H1 (cell line): ENCODE results near the gene PTGIS. TPM values are rescaled to one million over a fixed set of nuclear protein-coding genes. Genes with fewer than 3 reads are reported as not detected.

Experiments used
- CTCF ChIA-PET: fragments of 300-600 bp; sonication (Branson Sonifier 250); formaldehyde crosslinking; loops from one replicate; lab custom pipeline; 2021; ENCODE audit not compliant: partially characterized antibody; lab: Charles Lee
- POLR2A ChIA-PET: fragments of 300-600 bp; sonication (Branson Sonifier 250); formaldehyde crosslinking; loops from one replicate; lab custom pipeline; 2021; ENCODE audit warnings: inconsistent platforms; ENCODE audit not compliant: partially characterized antibody; lab: Charles Lee
- DNase-seq, 2 experiments: peaks; one replicate each; pipeline versions ENCODE4 v3.0.0 to v3.0.0-alpha.2; 2010 to 2022; ENCODE audit warnings: low spot score in 2 of 2, low read depth in 1 of 2, mixed read lengths in 1 of 2
- FAIRE-seq: peaks from 2 replicates; lab custom pipeline; 2011; peaks lifted over from hg19 to GRCh38; lab: Jason Lieb, UNC
- H2AFZ ChIP-seq: 2 replicates; pipeline ENCODE4 v1.8.1; 2012; ENCODE audit warnings: low read length, inconsistent platforms
- H2AK5ac ChIP-seq: 2 replicates; pipeline ENCODE4 v1.6.1; 2013; ENCODE audit warnings: low read depth, low read length
- H2BK120ac ChIP-seq: replicated peaks from 2 replicates; pipeline ENCODE3; 2013; ENCODE audit warnings: low read depth, low read length, inconsistent platforms
- H2BK12ac ChIP-seq: 2 replicates; pipeline ENCODE4 v1.6.1; 2013; ENCODE audit warnings: low read depth, low read length
- H2BK15ac ChIP-seq: 2 replicates; pipeline ENCODE4 v1.6.1; 2013; ENCODE audit warnings: low read length
- H2BK20ac ChIP-seq: 2 replicates; pipeline ENCODE4 v1.6.1; 2013; ENCODE audit warnings: low read length
- H2BK5ac ChIP-seq: 2 replicates; pipeline ENCODE4 v1.6.1; 2013; ENCODE audit warnings: low read depth, low read length
- H3K14ac ChIP-seq: 2 replicates; pipeline ENCODE4 v1.6.1; 2013; ENCODE audit warnings: inconsistent platforms; ENCODE audit not compliant: insufficient read length
- H3K18ac ChIP-seq: 2 replicates; pipeline ENCODE4 v1.6.1; 2013; ENCODE audit warnings: low read length; ENCODE audit errors: extremely low read depth
- H3K23ac ChIP-seq: 2 replicates; pipeline ENCODE4 v1.6.1; 2013; ENCODE audit warnings: inconsistent platforms; ENCODE audit not compliant: insufficient read length
- H3K23me2 ChIP-seq: 2 replicates; pipeline ENCODE4 v1.6.1; 2013; ENCODE audit warnings: low read depth, low read length
- H3K27ac ChIP-seq: 2 replicates; pipeline ENCODE4 v1.6.1; 2011; ENCODE audit warnings: low read depth, low read length, inconsistent platforms
- H3K27me3 ChIP-seq, 4 experiments: replicated peaks in 1 of 4; 1 replicate in 1 of 4; 2 replicates in 3 of 4; pipeline versions ENCODE4 v1.6.1 to v1.8.1; 2011 to 2013; ENCODE audit warnings: low read length in 3 of 4, mild to moderate bottlenecking in 3 of 4, inconsistent platforms in 2 of 4, mixed read lengths in 2 of 4, moderate library complexity in 1 of 4; ENCODE audit not compliant: control insufficient read depth in 3 of 4, insufficient read depth in 3 of 4; ENCODE audit errors: extremely low read depth in 1 of 4
- H3K36me3 ChIP-seq, 4 experiments: 2 replicates each; pipeline versions ENCODE4 v1.6.1 to v1.8.1; 2011 to 2013; ENCODE audit warnings: mild to moderate bottlenecking in 4 of 4, low read length in 3 of 4, moderate library complexity in 2 of 4, control low read depth in 1 of 4, inconsistent platforms in 1 of 4; ENCODE audit not compliant: insufficient read depth in 4 of 4, control insufficient read depth in 2 of 4
- H3K4ac ChIP-seq: replicated peaks from 2 replicates; pipeline ENCODE3; 2013; ENCODE audit warnings: low read length, low read depth, mixed read lengths, inconsistent platforms; ENCODE audit not compliant: insufficient read length
- H3K4me1 ChIP-seq, 4 experiments: replicated peaks in 1 of 4; 1 replicate in 1 of 4; 2 replicates in 3 of 4; pipeline versions ENCODE4 v1.6.1 to v1.8.1; 2011 to 2013; ENCODE audit warnings: low read length in 3 of 4, inconsistent platforms in 2 of 4, mixed read lengths in 1 of 4; ENCODE audit not compliant: insufficient read depth in 4 of 4, control insufficient read depth in 3 of 4
- H3K4me2 ChIP-seq, 2 experiments: 2 replicates each; pipeline versions ENCODE4 v1.6.1 to v1.8.1; 2011 to 2013; ENCODE audit warnings: low read depth in 2 of 2, low read length in 2 of 2, control low read depth in 1 of 2, inconsistent platforms in 1 of 2, mild to moderate bottlenecking in 1 of 2; ENCODE audit not compliant: insufficient read depth in 1 of 2
- H3K4me3 ChIP-seq, 4 experiments: fragments of 200-600, 300-600 bp in 1 of 4; sonication (generic), shearing (Covaris generic), sonication (Bioruptor Twin) in 1 of 4; 2 replicates each; pipeline versions ENCODE4 v1.5.1 to v1.8.1; 2011 to 2016; ENCODE audit warnings: low read length in 4 of 4, low read depth in 3 of 4, control low read depth in 2 of 4, inconsistent platforms in 2 of 4, mild to moderate bottlenecking in 2 of 4, mixed read lengths in 1 of 4, moderate library complexity in 1 of 4; ENCODE audit not compliant: insufficient read depth in 2 of 4; ENCODE audit errors: extremely low read depth in 1 of 4
- H3K56ac ChIP-seq: replicated peaks from 2 replicates; pipeline ENCODE3; 2013; ENCODE audit warnings: low read depth, mild to moderate bottlenecking, mixed read lengths, low read length, inconsistent platforms; ENCODE audit not compliant: insufficient read length
- H3K79me1 ChIP-seq: 2 replicates; pipeline ENCODE4 v1.6.1; 2013; ENCODE audit warnings: low read depth, low read length, control low read depth
- H3K79me2 ChIP-seq, 2 experiments: 2 replicates each; pipeline versions ENCODE4 v1.6.1 to v1.8.1; 2012 to 2013; ENCODE audit warnings: low read length in 2 of 2, mild to moderate bottlenecking in 2 of 2, inconsistent platforms in 1 of 2; ENCODE audit not compliant: insufficient read depth in 2 of 2, control insufficient read depth in 1 of 2
- H3K9ac ChIP-seq, 4 experiments: replicated peaks in 1 of 4; 1 replicate in 1 of 4; 2 replicates in 3 of 4; pipeline versions ENCODE4 v1.6.1 to v1.8.1; 2011 to 2013; ENCODE audit warnings: low read depth in 3 of 4, low read length in 3 of 4, control low read depth in 2 of 4, mild to moderate bottlenecking in 2 of 4, moderate library complexity in 2 of 4, inconsistent platforms in 1 of 4; ENCODE audit errors: extremely low read depth in 1 of 4
- H3K9me3 ChIP-seq, 2 experiments: 2 replicates each; pipeline versions ENCODE4 v1.6.1 to v1.8.1; 2012 to 2013; ENCODE audit warnings: mild to moderate bottlenecking in 2 of 2, moderate library complexity in 2 of 2, control low read depth in 1 of 2, inconsistent platforms in 1 of 2, low read depth in 1 of 2, low read length in 1 of 2, mixed read lengths in 1 of 2; ENCODE audit not compliant: insufficient read depth in 2 of 2
- H4K20me1 ChIP-seq, 2 experiments: replicated peaks in 1 of 2; 2 replicates each; pipeline versions ENCODE3 to v1.8.1; 2011 to 2013; ENCODE audit warnings: inconsistent platforms in 2 of 2, low read length in 2 of 2, mild to moderate bottlenecking in 1 of 2; ENCODE audit not compliant: insufficient read depth in 2 of 2, control insufficient read depth in 1 of 2
- H4K5ac ChIP-seq: 2 replicates; pipeline ENCODE4 v1.6.1; 2013; ENCODE audit warnings: low read length, low read depth, mixed read lengths, inconsistent platforms; ENCODE audit not compliant: insufficient read length
- H4K8ac ChIP-seq: 2 replicates; pipeline ENCODE4 v1.8.0; 2013; ENCODE audit warnings: mild to moderate bottlenecking, moderate library complexity, low read length, inconsistent platforms; ENCODE audit not compliant: insufficient read depth; ENCODE audit errors: extremely low read depth
- H4K91ac ChIP-seq: replicated peaks from 2 replicates; pipeline ENCODE3; 2013; ENCODE audit warnings: low read length, mixed read lengths, inconsistent platforms; ENCODE audit not compliant: insufficient read length
- BCL11A ChIP-seq, 2 experiments: IDR thresholded peaks; one replicate each; pipeline ENCODE4 v1.6.1; 2011; ENCODE audit warnings: low read depth in 2 of 2, low read length in 2 of 2, mild to moderate bottlenecking in 2 of 2
- BRCA1 ChIP-seq: IDR thresholded peaks from 2 replicates; pipeline ENCODE4 v1.6.1; 2012; ENCODE audit warnings: low read depth, low read length, improper control_type of control experiment
- E2F6 ChIP-seq: IDR thresholded peaks from 2 replicates; pipeline ENCODE4 v1.6.1; 2012; ENCODE audit warnings: inconsistent platforms
- TBP ChIP-seq: IDR thresholded peaks from 2 replicates; pipeline ENCODE4 v1.6.1; 2011; ENCODE audit warnings: low read depth, low read length, improper control_type of control experiment
- WGBS, 2 experiments: shearing (Covaris generic) in 1 of 2; methylation state at CpG; one replicate each; pipeline versions ENCODE4 v1.1.6 to v1.1.7; 2013 to 2015; ENCODE audit warnings: low lambda C conversion rate in 2 of 2, mixed read lengths in 2 of 2, inconsistent platforms in 1 of 2, low coverage in 1 of 2, missing lambda C conversion rate in 1 of 2; ENCODE audit not compliant: insufficient replicate concordance in 2 of 2, insufficient coverage in 1 of 2, insufficient read length in 1 of 2; ENCODE audit errors: extremely low coverage in 1 of 2, missing lambda C conversion rate in 1 of 2; 5-methylcytosine and 5-hydroxymethylcytosine counted together
- polyA plus RNA-seq, 7 experiments: library from polyadenylated mRNA; depleted of rRNA in 3 of 7; stranded (reverse) in 5 of 7; unstranded in 2 of 7; fragments of >200 nt in 5 of 7; fragments of 200-250 nt in 2 of 7; gene quantifications; 1 replicate in 5 of 7; 2 replicates in 1 of 7; 4 replicates in 1 of 7; pipeline versions ENCODE4 v1.2.1 to v1.2.3, GENCODE V29; 2011 to 2013; ENCODE audit warnings: missing spikeins in 2 of 7, mixed read lengths in 2 of 7
- total RNA-seq: library from RNA; stranded (reverse); fragmentation: NEBNext Ultra II Directional; extraction: Animal tissue kit (Norgen Biotek cat#: 25700); gene quantifications from 2 replicates; pipeline ENCODE4 v1.2.1, GENCODE V29; 2021

PTGIS gene
- total and polyA plus RNA-seq, 2 of the 8 experiments (the other 6 are each of a cell fraction or from before 2014, with no cell fraction given): 29.9 to 35.5 TPM

GRCh38 chr20:49532285-49532946 is 35.5 kb downstream of the PTGIS start:
- no peak overlapping the region for H3K27ac ChIP-seq
- H4K5ac ChIP-seq: no peak overlapping the region

More at GRCh38 chr20:49532285-49532946, 35.5 kb downstream of the PTGIS start:
- DNase-seq (no peak), FAIRE-seq (no peak)
- ChIA-PET POLR2A (no interaction called here), CTCF (interaction anchor here (0.8 to 2.5 kb wide), 6 partner anchors 12 to 197 kb away, joined by 3 to 23 read pairs (median 4); no protein-coding TSS in a partner anchor)
- Histone ChIP-seq H3K14ac (no peak overlapping the region), H2BK20ac (no peak overlapping the region), H2BK5ac (no peak overlapping the region), H3K27me3 (no peaks in the 10 kb centered on the region), H3K23me2 (no peaks in the 10 kb centered on the region), H3K4me1 (no peaks in the 10 kb centered on the region), H3K79me2 (no peaks in the 10 kb centered on the region), H4K20me1 (no peaks in the 10 kb centered on the region), H2AK5ac (no peak overlapping the region), H2BK15ac (no peak overlapping the region), H3K56ac (no peak overlapping the region), H3K4me2 (no peak overlapping the region), H3K9ac (no peak overlapping the region), H3K4ac (no peak overlapping the region), H3K36me3 (peaks cover 2 to 18% (median 6%) of the 10 kb centered on the region in 4 experiments; a peak in 4 of 8 replicates), H3K79me1 (no peaks in the 10 kb centered on the region), H2AFZ (no peak overlapping the region), H4K8ac (no peak overlapping the region), H3K23ac (no peak overlapping the region), H3K4me3 (no peak overlapping the region), H4K91ac (no peak overlapping the region), H3K9me3 (no peaks in the 10 kb centered on the region), H2BK120ac (no peak overlapping the region), H2BK12ac (no peak overlapping the region), H3K18ac (no peak overlapping the region)
- 89% methylated on average over 6 of the region's 6 CpGs; no CpG with 5 or more reads in 1 of the 2 experiments for WGBS, 2 experiments
- no peak for TF ChIP-seq BRCA1
- TF ChIP-seq TBP: no peak
- TF ChIP-seq BCL11A (IDR thresholded peaks at IDR 0.05; ENCODE audit: low read depth in 2 of 2, low read length in 2 of 2): no peak
- no peak for TF ChIP-seq E2F6
